Astrocyte of the hippocampus (primary cell): ENCODE measurements around the gene ADD2.
"Not testable (repeated sequence)": the region's sequence is repeated elsewhere in the genome, so short reads cannot be mapped to it uniquely, and the experiment has no call there.

Source experiments
- DNase-seq: peaks from one replicate; pipeline ENCODE4 v3.0.0; 2011; ENCODE audit warnings: low read depth, low spot score

The ADD2 gene

GRCh38 chr2:70641263-70641784 is 126.7 kb downstream of the ADD2 start:
- peak; percentile 26 for DNase-seq

- DNase-seq = no peak
These were observed 128.1 kb downstream of the ADD2 start for GRCh38 chr2:70639841-70640436.

- DNase-seq = no peak
These were observed 129.4 kb downstream of the ADD2 start for GRCh38 chr2:70638561-70638960.

- no peak for DNase-seq
These were observed 134.5 kb downstream of the ADD2 start for GRCh38 chr2:70633508-70633907.

- no peak for DNase-seq
These were observed 135.0 kb downstream of the ADD2 start for GRCh38 chr2:70632966-70633365.

GRCh38 chr2:70632388-70632787 is 135.6 kb downstream of the ADD2 start:
- DNase-seq = no peak

GRCh38 chr2:70630761-70631160 is 137.2 kb downstream of the ADD2 start:
- DNase-seq = no peak

- DNase-seq = no peak
These were observed 140.6 kb downstream of the ADD2 start for GRCh38 chr2:70627211-70627898.

GRCh38 chr2:70626254-70626990 is 141.6 kb downstream of the ADD2 start:
- no peak for DNase-seq

DNA sequence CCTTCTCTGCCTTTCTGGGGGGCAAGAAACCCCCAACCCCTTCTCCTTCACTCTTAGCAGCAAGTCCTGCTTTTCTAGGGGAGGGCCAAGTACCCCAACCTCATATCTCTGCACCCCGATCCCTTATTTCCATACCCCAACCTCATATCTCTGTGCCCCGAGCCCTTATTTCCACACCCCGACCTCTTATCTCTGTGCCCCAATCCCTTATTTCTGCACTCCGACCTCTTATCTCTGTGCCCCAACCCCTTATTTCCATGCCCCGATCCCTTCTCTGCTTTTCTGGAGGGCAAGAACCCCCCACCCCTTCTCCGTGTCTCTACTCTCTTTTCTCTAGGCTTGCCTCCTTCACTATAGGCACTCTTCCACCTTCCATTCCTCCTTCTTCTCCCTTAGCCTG is 146.5 kb downstream of the ADD2 start:
- DNase-seq = not testable (repeated sequence)

GRCh38 chr2:70620020-70620419 is 148.0 kb downstream of the ADD2 start:
- DNase-seq = no peak

- DNase-seq = no peak
These were observed 148.8 kb downstream of the ADD2 start for GRCh38 chr2:70619167-70619566.

GRCh38 chr2:70616168-70616694 is 151.8 kb downstream of the ADD2 start:
- no peak for DNase-seq

DNA sequence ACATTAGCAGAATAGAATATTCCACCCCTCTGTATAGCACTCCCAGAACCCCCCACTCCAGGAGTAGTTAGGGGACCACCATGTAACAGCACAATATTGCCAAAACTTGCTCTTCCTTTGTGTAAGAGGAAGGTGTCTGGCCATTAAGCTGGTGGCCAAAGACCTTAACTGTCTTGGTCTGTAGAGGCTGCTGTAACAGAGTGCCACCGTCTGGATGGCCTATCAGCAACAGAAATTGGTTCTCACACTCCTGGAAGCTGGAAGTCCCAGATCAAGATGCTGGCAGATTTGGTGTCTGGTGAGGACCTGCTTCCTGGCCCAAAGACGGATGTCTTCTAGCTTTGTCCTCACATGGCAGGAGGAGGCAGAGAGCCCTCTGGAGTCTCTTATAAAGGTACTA is 152.8 kb downstream of the ADD2 start:
- DNase-seq = no peak

- no peak for DNase-seq
These were observed 154.5 kb downstream of the ADD2 start for GRCh38 chr2:70613521-70613920.

DNA sequence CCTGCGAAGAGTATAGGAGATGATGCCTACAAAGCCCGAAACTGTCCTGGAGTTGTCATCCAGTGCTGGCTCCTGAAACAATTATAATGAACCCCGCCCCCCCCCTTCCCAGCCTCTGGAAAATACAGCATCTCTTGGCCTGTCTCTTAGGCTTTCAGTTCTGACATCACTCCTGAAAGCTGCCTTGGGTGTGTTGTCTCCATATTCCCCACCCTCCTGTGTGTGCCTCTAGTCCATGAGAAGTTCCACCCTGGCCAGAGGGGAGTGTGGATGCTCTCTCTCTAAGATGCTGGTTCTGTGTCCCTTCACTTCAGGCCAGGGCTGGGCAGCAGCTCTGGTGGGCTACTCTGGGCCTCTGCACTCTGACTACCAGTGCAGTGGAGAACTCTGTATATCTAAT is 155.4 kb downstream of the ADD2 start:
- DNase-seq = no peak

DNA sequence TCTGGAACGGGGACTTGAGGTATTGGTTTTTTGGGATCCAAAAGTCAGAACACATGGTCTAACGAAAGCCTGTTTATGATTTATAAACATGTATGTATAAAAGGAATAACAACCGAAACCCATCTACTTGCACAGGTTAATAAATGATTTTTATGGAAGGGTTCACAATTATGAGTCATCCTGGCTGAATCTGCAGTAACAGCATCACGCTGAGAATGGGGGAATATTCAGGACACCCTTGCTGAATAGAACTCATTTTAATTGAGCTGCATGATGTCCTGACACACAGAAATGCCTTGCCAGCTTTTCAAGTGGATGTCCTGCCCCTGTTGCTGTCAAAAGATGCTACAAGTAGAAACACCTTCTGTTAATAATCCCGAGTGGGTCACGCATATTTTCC is 159.6 kb downstream of the ADD2 start:
- peak; percentile 52 for DNase-seq

DNA sequence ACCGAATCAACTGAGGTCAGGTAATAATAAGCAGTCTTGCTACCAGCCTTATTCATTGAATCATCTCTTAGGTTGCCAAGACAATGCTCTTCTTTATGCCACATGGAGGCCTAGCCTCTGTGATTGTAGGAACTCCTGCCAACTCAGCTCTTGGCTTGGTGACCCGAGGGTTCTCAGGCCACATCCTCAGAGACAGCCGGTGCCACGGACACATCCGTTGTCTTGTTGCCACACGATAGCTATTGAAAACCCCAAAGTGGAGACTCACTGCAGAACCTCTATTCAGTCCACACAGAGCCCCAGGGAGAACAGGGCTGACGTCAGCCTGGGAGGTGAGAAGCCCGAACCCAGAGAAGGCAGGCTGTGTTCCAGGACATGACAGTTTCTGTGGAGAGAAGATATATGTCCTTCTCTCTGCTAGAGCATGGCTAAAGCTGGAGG is 160.9 kb downstream of the ADD2 start:
- peak; percentile 69 for DNase-seq
